Activated naive CD4-positive, alpha-beta T cell treated with anti-CD3 and anti-CD28 coated beads, Interleukin-2, amount 50 U/mL, for 24 hours (primary cell): ENCODE data around the gene SUGP2.

Experiments
- H3K27ac Mint-ChIP-seq: one replicate; pipeline ENCODE4 v1.8.0; 2021; ENCODE audit warnings: mild to moderate bottlenecking, mixed read lengths
- H3K27me3 Mint-ChIP-seq: one replicate; pipeline ENCODE4 v1.8.0; 2021; ENCODE audit warnings: mixed read lengths
- H3K36me3 Mint-ChIP-seq: one replicate; pipeline ENCODE4 v1.8.0; 2021; ENCODE audit warnings: mixed read lengths
- H3K4me1 Mint-ChIP-seq: one replicate; pipeline ENCODE4 v1.8.0; 2021; ENCODE audit warnings: mixed read lengths
- H3K4me3 Mint-ChIP-seq: one replicate; pipeline ENCODE4 v1.8.0; 2021; ENCODE audit warnings: mild to moderate bottlenecking, mixed read lengths
- H3K9me3 Mint-ChIP-seq: one replicate; pipeline ENCODE4 v1.8.0; 2021; ENCODE audit warnings: mixed read lengths

Gene SUGP2

GRCh38 chr19:19063183-19064097 is 30.1 kb upstream of the SUGP2 start, which contains the start of gene SLC25A42:
TSS of gene SLC25A42 (plus strand) at chr19:19063994. CDS start at chr19:19096125, 32,131 bp downstream.
- Mint-ChIP-seq H3K27ac (peak within 1 kb of the TSS; percentile 84), H3K36me3 (no peaks in the 10 kb centered on the region), H3K4me1 (peaks cover 40% of the 10 kb centered on the region), H3K4me3 (peak within 1 kb of the TSS; percentile 85), H3K9me3 (no peaks in the 10 kb centered on the region), H3K27me3 (no peaks in the 10 kb centered on the region)

GRCh38 chr19:19062454-19063182 is 29.3 kb upstream of the SUGP2 start:
- Mint-ChIP-seq H3K4me1 (peaks cover 36% of the 10 kb centered on the region), H3K4me3 (peak overlapping the region; percentile 85), H3K36me3 (no peaks in the 10 kb centered on the region), H3K27me3 (no peaks in the 10 kb centered on the region), H3K9me3 (no peaks in the 10 kb centered on the region), H3K27ac (peak overlapping the region; percentile 84)

GRCh38 chr19:19061506-19061905 is 28.2 kb upstream of the SUGP2 start:
- no peak overlapping the region for H3K4me3 Mint-ChIP-seq
- H3K27ac Mint-ChIP-seq = no peak overlapping the region
- H3K9me3 Mint-ChIP-seq = no peaks in the 10 kb centered on the region
- H3K4me1 Mint-ChIP-seq = peaks cover 27% of the 10 kb centered on the region
- no peaks in the 10 kb centered on the region for H3K36me3 Mint-ChIP-seq
- no peaks in the 10 kb centered on the region for H3K27me3 Mint-ChIP-seq

GRCh38 chr19:19059837-19060611 is 26.7 kb upstream of the SUGP2 start:
- Mint-ChIP-seq H3K27me3 (no peaks in the 10 kb centered on the region), H3K36me3 (no peaks in the 10 kb centered on the region), H3K4me3 (no peak overlapping the region), H3K27ac (no peak overlapping the region), H3K9me3 (no peaks in the 10 kb centered on the region), H3K4me1 (peaks cover 22% of the 10 kb centered on the region)

- Mint-ChIP-seq H3K36me3 (no peaks in the 10 kb centered on the region), H3K27ac (no peak overlapping the region), H3K4me3 (no peak overlapping the region), H3K27me3 (no peaks in the 10 kb centered on the region), H3K9me3 (no peaks in the 10 kb centered on the region), H3K4me1 (peaks cover 15% of the 10 kb centered on the region)
Measured at GRCh38 chr19:19059018-19059836, 25.9 kb upstream of the SUGP2 start.

- Mint-ChIP-seq H3K27me3 (no peaks in the 10 kb centered on the region), H3K4me3 (no peak overlapping the region), H3K36me3 (no peaks in the 10 kb centered on the region), H3K9me3 (no peaks in the 10 kb centered on the region), H3K4me1 (peaks cover 6% of the 10 kb centered on the region), H3K27ac (no peak overlapping the region)
Measured at GRCh38 chr19:19057720-19058119, 24.4 kb upstream of the SUGP2 start.

GRCh38 chr19:19057317-19057716 is 24.0 kb upstream of the SUGP2 start:
- Mint-ChIP-seq H3K36me3 (no peaks in the 10 kb centered on the region), H3K9me3 (no peaks in the 10 kb centered on the region), H3K27me3 (no peaks in the 10 kb centered on the region), H3K4me3 (no peak overlapping the region), H3K27ac (no peak overlapping the region), H3K4me1 (peaks cover 2% of the 10 kb centered on the region)

GRCh38 chr19:19056636-19057275 is 23.4 kb upstream of the SUGP2 start:
- Mint-ChIP-seq H3K27ac (no peak overlapping the region), H3K9me3 (no peaks in the 10 kb centered on the region), H3K27me3 (no peaks in the 10 kb centered on the region), H3K36me3 (no peaks in the 10 kb centered on the region), H3K4me3 (no peak overlapping the region), H3K4me1 (no peaks in the 10 kb centered on the region)

- no peaks in the 10 kb centered on the region for H3K4me1 Mint-ChIP-seq
- H3K27ac Mint-ChIP-seq = no peak overlapping the region
- H3K4me3 Mint-ChIP-seq = no peak overlapping the region
- no peaks in the 10 kb centered on the region for H3K9me3 Mint-ChIP-seq
- no peaks in the 10 kb centered on the region for H3K27me3 Mint-ChIP-seq
- no peaks in the 10 kb centered on the region for H3K36me3 Mint-ChIP-seq
Measured at GRCh38 chr19:19055701-19056100, 22.4 kb upstream of the SUGP2 start.

GRCh38 chr19:19054939-19055440 is 21.7 kb upstream of the SUGP2 start:
- no peak overlapping the region for H3K4me3 Mint-ChIP-seq
- H3K27ac Mint-ChIP-seq = no peak overlapping the region

GRCh38 chr19:19054315-19054938 is 21.1 kb upstream of the SUGP2 start:
- Mint-ChIP-seq H3K27ac (no peak overlapping the region), H3K36me3 (no peaks in the 10 kb centered on the region), H3K4me3 (no peak overlapping the region), H3K27me3 (no peaks in the 10 kb centered on the region), H3K9me3 (no peaks in the 10 kb centered on the region), H3K4me1 (no peaks in the 10 kb centered on the region)

More at GRCh38 chr19:19054939-19055440, 21.7 kb upstream of the SUGP2 start:
- no peaks in the 10 kb centered on the region for H3K27me3 Mint-ChIP-seq
- no peaks in the 10 kb centered on the region for H3K9me3 Mint-ChIP-seq
- no peaks in the 10 kb centered on the region for H3K4me1 Mint-ChIP-seq
- no peaks in the 10 kb centered on the region for H3K36me3 Mint-ChIP-seq

GRCh38 chr19:19053508-19054314 is 20.4 kb upstream of the SUGP2 start:
- Mint-ChIP-seq H3K27ac (no peak overlapping the region), H3K27me3 (no peaks in the 10 kb centered on the region)

GRCh38 chr19:19052921-19053320 is 19.6 kb upstream of the SUGP2 start:
- H3K27me3 Mint-ChIP-seq = no peaks in the 10 kb centered on the region
- no peak overlapping the region for H3K4me3 Mint-ChIP-seq
- H3K27ac Mint-ChIP-seq = no peak overlapping the region
- no peaks in the 10 kb centered on the region for H3K36me3 Mint-ChIP-seq
- H3K4me1 Mint-ChIP-seq = no peaks in the 10 kb centered on the region
- H3K9me3 Mint-ChIP-seq = no peaks in the 10 kb centered on the region

More at GRCh38 chr19:19053508-19054314, 20.4 kb upstream of the SUGP2 start:
- Mint-ChIP-seq H3K9me3 (no peaks in the 10 kb centered on the region), H3K4me3 (no peak overlapping the region), H3K36me3 (no peaks in the 10 kb centered on the region), H3K4me1 (no peaks in the 10 kb centered on the region)
